ENCODE results near the gene EMP2.
"Not testable (repeated sequence)": the region's sequence is repeated elsewhere in the genome, so short reads cannot be mapped to it uniquely, and the experiment has no call there.

EMP2 gene

GRCh38 chr16:10578474-10579316, 1.7 kb downstream of the EMP2 start:
- no peak for DNase-seq

- DNase-seq, result no peak
Measured at GRCh38 chr16:10577305-10578202, 2.8 kb downstream of the EMP2 start.

GRCh38 chr16:10576390-10577304, 3.8 kb downstream of the EMP2 start:
- no peak for DNase-seq

GRCh38 chr16:10575506-10576130, 4.8 kb downstream of the EMP2 start:
- DNase-seq, result no peak

- DNase-seq, result no peak
Measured at GRCh38 chr16:10572611-10573010, 7.8 kb downstream of the EMP2 start.

- no peak for DNase-seq
Measured at GRCh38 chr16:10571354-10571753, 9.0 kb downstream of the EMP2 start.

GRCh38 chr16:10569621-10570020, 10.8 kb downstream of the EMP2 start:
- no peak for DNase-seq

GRCh38 chr16:10566613-10567012, 13.8 kb downstream of the EMP2 start:
- no peak for DNase-seq

GRCh38 chr16:10565167-10565566, 15.2 kb downstream of the EMP2 start:
- DNase-seq, result no peak

- DNase-seq, result no peak
Measured at GRCh38 chr16:10564591-10564990, 15.8 kb downstream of the EMP2 start.

- no peak for DNase-seq
Measured at GRCh38 chr16:10562361-10562899, 18.0 kb downstream of the EMP2 start.

GRCh38 chr16:10561425-10561824, 19.0 kb downstream of the EMP2 start:
- DNase-seq, result no peak

- DNase-seq, result no peak
Measured at GRCh38 chr16:10561001-10561400, 19.4 kb downstream of the EMP2 start.

- not testable (repeated sequence) for DNase-seq
Measured at GRCh38 chr16:10559792-10560191, 20.6 kb downstream of the EMP2 start.

- DNase-seq, result peak in 41 of 51 donors; percentile 4 to 79 (median 37)
Measured at GRCh38 chr16:10558746-10559641, 21.4 kb downstream of the EMP2 start.

GRCh38 chr16:10558305-10558704, 22.1 kb downstream of the EMP2 start:
- no peak for DNase-seq

GRCh38 chr16:10557750-10558149, 22.6 kb downstream of the EMP2 start:
- DNase-seq, result no peak

GRCh38 chr16:10556236-10556635, 24.2 kb downstream of the EMP2 start:
- no peak for DNase-seq

- DNase-seq, result no peak
Measured at GRCh38 chr16:10554569-10554968, 25.8 kb downstream of the EMP2 start.

Data from hypothalamus (tissue), 51 donors.